ENCODE measurements around the gene SMG9. TPM values are rescaled to one million over a fixed set of nuclear protein-coding genes. Genes with fewer than 3 reads are reported as not detected.

The SMG9 gene
- total RNA-seq, 1 experiment from 2014 or later = 49.9 TPM

GRCh38 chr19:43691755-43692154 lies 63.0 kb downstream of the SMG9 start:
- in situ Hi-C loops (cut with HindIII; ENCODE audit: low pct_unique_long_range_greater_than_20kb, low sequenced_read_pairs) (no loop called here), intact Hi-C loops (cut with micrococcal nuclease; ENCODE audit: unreplicated experiment) (no loop called here)
- ATAC-seq = no peak
- POLR2A ChIA-PET = no interaction called here
- CTCF ChIA-PET = no interaction called here
- H3K36me3 ChIP-seq (ENCODE audit: control insufficient read depth, insufficient read depth, low read length) = no peaks in the 10 kb centered on the region
- BruUV-seq (replicated peaks) = no TSS peak
- H3K27me3 ChIP-seq (ENCODE audit: control insufficient read depth, insufficient read depth, low read length) = no peaks in the 10 kb centered on the region
- no peaks in the 10 kb centered on the region for H3K9me3 ChIP-seq (ENCODE audit: control insufficient read depth, insufficient read depth, low read depth, low read length)
- H3K4me3 ChIP-seq (ENCODE audit: low read depth in 2 of 2, low read length in 2 of 2) = no peak overlapping the region
- H3K27ac ChIP-seq (ENCODE audit: low read length) = no peak overlapping the region
- H3K4me1 ChIP-seq (ENCODE audit: control insufficient read depth, insufficient read depth, low read length) = no peaks in the 10 kb centered on the region
- no peak for DNase-seq (ENCODE audit: low read depth, low spot score)
- no peak for TF ChIP-seq CTCF (IDR thresholded peaks at IDR 0.05)
- no peak for TF ChIP-seq POLR2AphosphoS5 (IDR thresholded peaks at IDR 0.05; ENCODE audit: low read depth, low read length)
- no peak for TF ChIP-seq SIN3A (IDR thresholded peaks at IDR 0.05; ENCODE audit: borderline replicate concordance, insufficient read depth, low read depth, low read length)
- TF ChIP-seq REST (IDR thresholded peaks at IDR 0.05; ENCODE audit: insufficient read depth in 1 of 2, low read depth in 2 of 2, low read length in 1 of 2) = no peak
- no peak for TF ChIP-seq TCF7L2 (IDR thresholded peaks at IDR 0.05; ENCODE audit: low read depth, low read length)

- H3K9me3 ChIP-seq (ENCODE audit: control insufficient read depth, insufficient read depth, low read depth, low read length) = no peaks in the 10 kb centered on the region
- DNase-seq (ENCODE audit: low read depth, low spot score) = no peak
- CTCF ChIA-PET = no interaction called here
- no peak overlapping the region for H3K4me3 ChIP-seq (ENCODE audit: low read depth in 2 of 2, low read length in 2 of 2)
- in situ Hi-C loops (cut with HindIII; ENCODE audit: low pct_unique_long_range_greater_than_20kb, low sequenced_read_pairs) (no loop called here), intact Hi-C loops (cut with micrococcal nuclease; ENCODE audit: unreplicated experiment) (no loop called here)
- no TSS peak for BruUV-seq (replicated peaks)
- H3K27ac ChIP-seq (ENCODE audit: low read length) = no peak overlapping the region
- no peaks in the 10 kb centered on the region for H3K27me3 ChIP-seq (ENCODE audit: control insufficient read depth, insufficient read depth, low read length)
- POLR2A ChIA-PET = no interaction called here
- no peaks in the 10 kb centered on the region for H3K4me1 ChIP-seq (ENCODE audit: control insufficient read depth, insufficient read depth, low read length)
- no peak for ATAC-seq
- TF ChIP-seq POLR2AphosphoS5 (IDR thresholded peaks at IDR 0.05; ENCODE audit: low read depth, low read length) (no peak), REST (IDR thresholded peaks at IDR 0.05; ENCODE audit: insufficient read depth in 1 of 2, low read depth in 2 of 2, low read length in 1 of 2) (no peak), CTCF (IDR thresholded peaks at IDR 0.05) (no peak), TCF7L2 (IDR thresholded peaks at IDR 0.05; ENCODE audit: low read depth, low read length) (no peak)
- no peaks in the 10 kb centered on the region for H3K36me3 ChIP-seq (ENCODE audit: control insufficient read depth, insufficient read depth, low read length)
Measured at GRCh38 chr19:43690890-43691289, 63.9 kb downstream of the SMG9 start.
